ENCODE data around the gene TFF3. TPM values are rescaled to one million over a fixed set of nuclear protein-coding genes. Genes with fewer than 3 reads are reported as not detected.

The TFF3 gene
- total and polyA plus RNA-seq, 7 donors: 14.3 to 7,065 (median 45.1) TPM

DNA sequence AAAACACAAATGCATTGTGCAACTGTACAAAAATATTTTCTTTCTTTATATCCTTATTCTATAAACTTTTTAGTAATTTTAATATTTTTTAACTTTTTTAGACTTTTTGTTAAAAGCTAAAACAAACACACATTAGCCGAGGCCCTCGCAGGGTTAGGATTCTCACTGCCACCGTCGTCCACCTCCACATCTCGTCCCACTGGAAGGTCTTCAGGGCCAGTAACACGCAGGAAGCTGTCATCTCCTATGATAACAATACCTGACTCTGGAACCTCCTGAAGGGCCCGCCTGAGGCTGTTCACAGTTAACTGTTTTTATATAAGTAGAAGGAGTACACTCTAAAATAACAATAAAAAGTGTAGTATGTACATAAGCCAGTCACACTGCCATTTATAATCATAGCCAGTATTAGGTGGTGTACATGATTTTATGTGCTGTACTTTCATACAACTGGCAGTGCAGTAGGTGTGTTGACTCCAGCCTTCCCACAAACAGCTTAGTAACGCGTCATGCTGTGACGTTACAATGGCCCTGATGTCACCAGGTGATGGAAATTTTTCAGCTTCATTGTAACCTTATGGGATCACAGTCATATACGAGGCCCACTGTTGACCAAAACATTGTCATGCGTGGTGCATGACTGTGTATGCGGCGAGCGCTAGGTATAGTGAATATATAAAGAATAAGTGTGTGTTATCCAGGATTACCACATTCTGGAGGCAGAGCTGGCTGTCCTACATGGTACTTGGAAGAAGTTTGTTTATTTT lies 26.8 kb upstream of the TFF3 start:
- intact Hi-C loops (cut with DNase I): no loop called here
- no peak overlapping the region for H3K4me3 ChIP-seq
- TF ChIP-seq POLR2A (IDR thresholded peaks at IDR 0.05) (no peak), POLR2AphosphoS5 (IDR thresholded peaks at IDR 0.05) (no peak), EP300 (IDR thresholded peaks at IDR 0.05) (no peak)
- TF ChIP-seq, protein P1, sequence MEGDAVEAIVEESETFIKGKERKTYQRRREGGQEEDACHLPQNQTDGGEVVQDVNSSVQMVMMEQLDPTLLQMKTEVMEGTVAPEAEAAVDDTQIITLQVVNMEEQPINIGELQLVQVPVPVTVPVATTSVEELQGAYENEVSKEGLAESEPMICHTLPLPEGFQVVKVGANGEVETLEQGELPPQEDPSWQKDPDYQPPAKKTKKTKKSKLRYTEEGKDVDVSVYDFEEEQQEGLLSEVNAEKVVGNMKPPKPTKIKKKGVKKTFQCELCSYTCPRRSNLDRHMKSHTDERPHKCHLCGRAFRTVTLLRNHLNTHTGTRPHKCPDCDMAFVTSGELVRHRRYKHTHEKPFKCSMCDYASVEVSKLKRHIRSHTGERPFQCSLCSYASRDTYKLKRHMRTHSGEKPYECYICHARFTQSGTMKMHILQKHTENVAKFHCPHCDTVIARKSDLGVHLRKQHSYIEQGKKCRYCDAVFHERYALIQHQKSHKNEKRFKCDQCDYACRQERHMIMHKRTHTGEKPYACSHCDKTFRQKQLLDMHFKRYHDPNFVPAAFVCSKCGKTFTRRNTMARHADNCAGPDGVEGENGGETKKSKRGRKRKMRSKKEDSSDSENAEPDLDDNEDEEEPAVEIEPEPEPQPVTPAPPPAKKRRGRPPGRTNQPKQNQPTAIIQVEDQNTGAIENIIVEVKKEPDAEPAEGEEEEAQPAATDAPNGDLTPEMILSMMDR (IDR thresholded peaks at IDR 0.05): no peak
- DNase-seq: no peak
- H3K36me3 ChIP-seq: no peaks in the 10 kb centered on the region
- H3K4me1 ChIP-seq: peaks cover 0 to 7% (median 0%) of the 10 kb centered on the region in 4 donors
- peaks cover 0 to 2% (median 0%) of the 10 kb centered on the region in 3 donors for H3K27me3 ChIP-seq
- H3K27ac ChIP-seq: no peak overlapping the region
- 83 to 90% methylated on average over 15 of the region's 15 CpGs for WGBS, 2 donors
- no peaks in the 10 kb centered on the region for H3K9me3 ChIP-seq

DNA sequence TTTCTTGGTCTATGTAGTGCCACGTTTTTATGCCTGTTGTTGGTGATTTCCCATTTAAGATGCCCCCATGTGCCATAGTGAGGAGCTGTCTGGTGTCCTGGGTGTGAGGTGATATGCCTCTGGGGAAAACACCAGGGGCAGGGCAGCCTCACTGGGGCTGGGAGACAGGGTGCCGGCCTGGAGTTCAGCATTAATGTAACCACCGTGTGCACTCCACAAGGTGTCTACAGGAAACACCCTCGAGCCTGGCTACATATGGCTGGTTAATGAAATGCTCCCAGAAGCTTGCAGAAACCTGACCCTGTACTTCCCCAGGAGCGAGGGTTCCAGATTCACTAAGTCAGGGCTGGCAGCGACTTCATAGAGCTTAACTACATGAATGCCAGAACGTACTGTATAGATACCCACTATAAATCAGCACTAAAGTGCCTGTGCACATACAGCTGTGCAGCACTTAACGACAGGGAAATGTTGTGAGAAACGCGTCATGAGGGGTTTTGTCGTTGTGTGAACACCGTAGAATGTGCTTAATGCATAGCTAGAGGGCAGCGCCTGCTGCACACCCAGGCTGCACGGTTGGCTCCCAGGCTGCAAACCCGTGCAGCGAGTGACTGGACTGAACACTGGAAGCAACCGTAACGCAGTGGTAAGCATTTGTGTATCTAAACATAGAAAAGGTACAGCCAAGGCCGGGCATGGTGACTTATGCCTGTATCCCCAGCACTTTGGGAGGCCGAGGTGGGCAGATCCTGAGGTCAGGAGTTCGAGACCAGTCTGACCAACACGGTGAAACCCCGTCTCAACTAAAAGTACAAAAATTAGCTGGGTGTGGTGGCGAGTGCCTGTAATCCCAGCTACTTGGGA lies 25.2 kb upstream of the TFF3 start:
- no peaks in the 10 kb centered on the region for H3K36me3 ChIP-seq
- WGBS, 2 donors: 85% methylated on average over 24 of the region's 24 CpGs
- H3K4me1 ChIP-seq: peaks cover 0 to 7% (median 0%) of the 10 kb centered on the region in 4 donors
- DNase-seq: peak; percentile 30
- TF ChIP-seq POLR2A (IDR thresholded peaks at IDR 0.05) (no peak), EP300 (IDR thresholded peaks at IDR 0.05) (no peak), POLR2AphosphoS5 (IDR thresholded peaks at IDR 0.05) (no peak)
- TF ChIP-seq, protein P1 (IDR thresholded peaks at IDR 0.05): no peak
- H3K27me3 ChIP-seq: peaks cover 0 to 11% (median 0%) of the 10 kb centered on the region in 3 donors
- no peaks in the 10 kb centered on the region for H3K9me3 ChIP-seq
- intact Hi-C loops (cut with DNase I): no loop called here
- H3K4me3 ChIP-seq: no peak overlapping the region
- no peak overlapping the region for H3K27ac ChIP-seq

DNA sequence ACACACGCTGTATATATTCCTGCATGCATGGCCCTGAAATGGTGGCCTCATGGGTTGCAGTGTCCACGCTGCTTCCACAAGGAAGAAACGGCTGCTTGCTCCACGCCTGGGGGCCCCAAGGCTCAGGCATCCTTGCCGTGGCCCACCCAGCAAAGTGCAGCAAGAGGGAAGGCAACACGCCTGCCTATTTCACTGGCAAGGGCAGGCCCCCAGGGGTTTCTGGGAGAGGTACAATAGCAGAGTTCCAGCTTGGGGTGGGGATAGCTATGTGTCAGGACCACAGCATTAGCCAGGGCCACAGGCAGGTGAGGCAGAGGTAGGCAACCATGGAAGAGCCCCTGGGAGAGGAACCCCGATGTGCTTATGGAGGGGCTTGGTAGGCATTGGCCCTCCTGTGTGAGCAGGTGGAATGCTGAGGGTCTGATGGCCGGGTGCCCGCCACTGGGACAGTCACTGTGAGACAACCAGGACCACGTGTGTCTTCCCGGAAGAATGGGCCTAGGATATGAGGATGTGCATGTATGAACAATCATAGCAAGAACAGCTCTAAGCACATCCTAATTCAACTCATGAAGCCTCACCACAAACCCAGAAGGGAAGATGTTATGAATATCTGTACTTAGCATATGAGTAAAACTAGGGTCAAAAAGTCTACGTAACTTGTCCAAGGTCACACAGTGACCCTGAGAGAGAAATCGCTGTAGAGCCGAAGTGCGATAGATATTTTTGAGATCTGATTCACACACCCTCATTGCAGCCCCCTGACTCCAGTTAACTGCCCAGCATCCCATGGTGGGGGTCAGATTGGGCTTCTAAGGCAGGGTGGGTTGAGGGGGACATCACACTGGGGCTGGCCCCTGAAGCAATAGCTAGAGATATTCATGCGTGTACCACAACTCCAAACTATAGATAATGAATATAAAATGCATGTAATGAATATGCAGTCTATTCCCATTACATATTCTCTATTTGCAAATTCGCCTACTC lies 23.8 kb upstream of the TFF3 start:
- TF ChIP-seq POLR2AphosphoS5 (IDR thresholded peaks at IDR 0.05) (no peak), EP300 (IDR thresholded peaks at IDR 0.05) (no peak), POLR2A (IDR thresholded peaks at IDR 0.05) (no peak)
- TF ChIP-seq, protein P1 (IDR thresholded peaks at IDR 0.05): no peak
- no peaks in the 10 kb centered on the region for H3K9me3 ChIP-seq
- intact Hi-C loops (cut with DNase I): no loop called here
- DNase-seq: peak; percentile 53
- H3K27ac ChIP-seq: no peak overlapping the region
- H3K27me3 ChIP-seq: peaks cover 0 to 25% (median 5%) of the 10 kb centered on the region in 3 donors
- H3K4me1 ChIP-seq: peaks cover 0 to 7% (median 0%) of the 10 kb centered on the region in 4 donors
- WGBS, 2 donors: 92 to 93% methylated on average over 17 of the region's 17 CpGs
- no peak overlapping the region for H3K4me3 ChIP-seq
- no peaks in the 10 kb centered on the region for H3K36me3 ChIP-seq
